ENCODE data around the gene PCDH15.

PCDH15 gene

DNA sequence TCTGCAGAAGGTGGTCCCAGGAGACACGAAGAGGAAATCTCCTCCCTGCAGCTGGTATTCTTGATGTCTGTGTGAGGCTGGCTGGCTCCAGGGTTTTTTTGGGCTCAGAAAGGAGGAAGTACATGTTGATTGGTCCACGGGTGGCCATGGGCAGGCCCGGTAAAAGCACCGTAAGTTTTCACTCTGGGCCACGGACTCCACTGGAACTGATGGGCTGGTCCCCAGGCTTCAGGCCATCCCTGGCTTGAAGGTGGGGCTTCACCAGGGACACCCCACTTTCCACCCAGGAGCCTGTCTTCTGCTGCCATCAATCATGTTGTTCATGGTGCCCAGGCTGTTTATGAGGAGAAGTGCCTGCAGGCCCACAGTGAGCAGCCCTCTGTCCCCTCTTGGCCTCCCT lies 736.8 kb downstream of the PCDH15 start:
- Histone ChIP-seq H3K9ac (ENCODE audit: low read depth, low read length) (no peak overlapping the region), H3K9me3 (ENCODE audit: control insufficient read depth, insufficient read depth, low read length) (no peaks in the 10 kb centered on the region; the same call in 1 of the 2 replicates), H3K36me3 (ENCODE audit: insufficient read depth, low read length) (no peaks in the 10 kb centered on the region), H3K4me1 (ENCODE audit: insufficient read depth, low read length) (no peaks in the 10 kb centered on the region)

DNA sequence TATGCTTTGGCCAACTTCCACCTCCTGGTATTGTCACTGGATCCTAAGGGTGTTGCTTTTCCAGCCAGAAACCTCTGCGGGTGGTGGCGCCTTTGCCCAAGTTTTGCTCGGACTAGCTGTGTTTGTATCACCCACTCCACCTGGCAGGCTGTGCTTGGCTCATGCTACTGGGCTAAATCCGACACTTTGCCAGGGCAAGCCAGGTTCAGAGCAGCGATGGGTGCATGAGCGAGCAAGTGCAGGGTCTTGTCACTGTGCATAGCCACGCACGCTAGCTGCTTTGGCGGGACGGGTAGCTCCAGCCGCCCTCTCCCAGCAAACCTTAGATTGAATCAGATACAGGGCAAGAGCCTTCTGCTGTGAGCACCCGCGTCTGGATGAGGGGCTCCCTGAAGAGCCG lies 737.5 kb downstream of the PCDH15 start:
- Histone ChIP-seq H3K36me3 (ENCODE audit: insufficient read depth, low read length) (no peaks in the 10 kb centered on the region), H3K4me1 (ENCODE audit: insufficient read depth, low read length) (no peaks in the 10 kb centered on the region), H3K9me3 (ENCODE audit: control insufficient read depth, insufficient read depth, low read length) (no peaks in the 10 kb centered on the region; the same call in 1 of the 2 replicates), H3K9ac (ENCODE audit: low read depth, low read length) (no peak overlapping the region)

DNA sequence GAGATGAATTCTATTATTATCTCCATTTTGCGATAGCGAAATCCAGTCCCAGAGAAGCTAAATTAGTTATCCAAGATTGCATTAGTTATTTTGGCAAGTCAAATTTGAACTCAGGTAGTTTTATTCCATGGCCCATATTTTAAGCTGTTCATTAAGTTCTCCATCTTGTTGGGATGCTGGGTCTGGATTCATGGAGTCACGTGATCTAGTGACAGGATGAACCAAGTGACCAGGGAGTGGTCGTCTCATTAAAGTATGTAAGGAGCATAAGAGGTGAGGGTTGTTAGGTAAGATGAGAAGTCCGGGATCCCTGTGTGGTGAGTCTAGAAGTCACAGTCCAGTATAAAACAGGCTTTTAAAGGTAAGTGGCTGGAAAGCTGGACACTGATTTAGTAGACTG lies 740.5 kb downstream of the PCDH15 start:
- Histone ChIP-seq H3K9me3 (ENCODE audit: control insufficient read depth, insufficient read depth, low read length) (peaks cover 8% of the 10 kb centered on the region), H3K36me3 (ENCODE audit: insufficient read depth, low read length) (peaks cover 3% of the 10 kb centered on the region; the same call in 1 of the 2 replicates), H3K4me1 (ENCODE audit: insufficient read depth, low read length) (no peaks in the 10 kb centered on the region), H3K9ac (ENCODE audit: low read depth, low read length) (no peak overlapping the region)

DNA sequence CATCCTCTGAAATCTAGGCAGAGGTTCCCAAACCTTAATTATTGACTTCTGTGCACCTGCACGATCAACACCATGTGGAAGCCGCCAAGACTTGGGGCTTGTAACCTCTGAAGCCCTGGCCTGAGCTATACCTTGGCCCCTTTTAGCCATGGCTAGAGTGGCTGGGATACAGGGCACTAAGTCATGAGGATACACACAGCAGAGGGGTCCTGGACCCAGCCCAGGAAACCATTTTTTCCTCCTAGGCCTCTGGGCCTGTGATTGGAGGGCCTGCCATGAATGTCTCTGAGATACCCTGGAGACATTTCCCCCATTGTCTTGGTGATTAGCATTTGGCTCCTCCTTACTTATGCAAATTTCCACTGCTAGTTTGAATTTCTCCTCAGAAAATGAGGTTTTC lies 743.7 kb downstream of the PCDH15 start:
- Histone ChIP-seq H3K9ac (ENCODE audit: low read depth, low read length) (no peak overlapping the region), H3K36me3 (ENCODE audit: insufficient read depth, low read length) (peaks cover 3% of the 10 kb centered on the region; the same call in 1 of the 2 replicates), H3K4me1 (ENCODE audit: insufficient read depth, low read length) (no peaks in the 10 kb centered on the region), H3K9me3 (ENCODE audit: control insufficient read depth, insufficient read depth, low read length) (peaks cover 11% of the 10 kb centered on the region)

DNA sequence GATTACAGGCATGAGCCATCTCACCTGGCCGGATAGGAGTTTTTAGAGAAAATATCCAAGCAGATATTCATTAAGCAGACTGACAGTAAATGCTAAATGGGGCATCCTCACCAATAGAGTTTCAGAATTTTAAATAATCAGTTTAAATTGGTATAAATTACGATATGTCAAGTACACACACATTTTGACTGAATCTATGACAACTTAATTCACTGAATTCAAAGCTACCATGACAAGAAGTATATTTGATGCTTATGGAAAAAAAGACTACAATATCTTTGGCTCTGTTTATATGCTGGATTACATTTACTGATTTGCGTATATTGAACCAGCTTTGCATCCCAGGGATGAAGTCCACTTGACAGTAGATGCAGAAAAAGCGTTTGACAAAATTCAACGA lies 774.7 kb downstream of the PCDH15 start:
- Histone ChIP-seq H3K36me3 (ENCODE audit: insufficient read depth, low read length) (no peaks in the 10 kb centered on the region), H3K9me3 (ENCODE audit: control insufficient read depth, insufficient read depth, low read length) (no peaks in the 10 kb centered on the region), H3K9ac (ENCODE audit: low read depth, low read length) (no peak overlapping the region), H3K4me1 (ENCODE audit: insufficient read depth, low read length) (no peaks in the 10 kb centered on the region)

DNA sequence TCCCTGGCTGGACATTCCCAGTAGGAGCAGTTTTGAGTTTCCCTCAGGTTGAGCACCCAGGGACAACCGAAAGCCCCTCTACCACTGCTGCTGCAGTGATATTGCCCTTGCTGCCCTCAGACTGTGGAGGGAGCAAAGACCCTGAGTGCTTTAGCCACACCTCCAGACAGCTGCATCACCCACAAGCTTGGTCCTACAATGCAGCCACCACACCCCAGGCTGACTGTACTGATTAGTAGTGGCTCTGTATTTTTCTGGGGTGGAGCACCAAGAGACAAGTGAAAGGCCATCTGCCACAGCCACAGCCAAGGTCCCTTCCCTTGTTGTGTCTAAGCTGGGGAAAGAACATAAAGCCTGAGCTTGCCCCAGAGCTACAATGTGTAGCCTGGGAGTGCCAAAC lies 789.9 kb downstream of the PCDH15 start:
- Histone ChIP-seq H3K9ac (ENCODE audit: low read depth, low read length) (no peak overlapping the region), H3K4me1 (ENCODE audit: insufficient read depth, low read length) (no peaks in the 10 kb centered on the region), H3K9me3 (ENCODE audit: control insufficient read depth, insufficient read depth, low read length) (no peaks in the 10 kb centered on the region; the same call in 1 of the 2 replicates), H3K36me3 (ENCODE audit: insufficient read depth, low read length) (no peaks in the 10 kb centered on the region)

DNA sequence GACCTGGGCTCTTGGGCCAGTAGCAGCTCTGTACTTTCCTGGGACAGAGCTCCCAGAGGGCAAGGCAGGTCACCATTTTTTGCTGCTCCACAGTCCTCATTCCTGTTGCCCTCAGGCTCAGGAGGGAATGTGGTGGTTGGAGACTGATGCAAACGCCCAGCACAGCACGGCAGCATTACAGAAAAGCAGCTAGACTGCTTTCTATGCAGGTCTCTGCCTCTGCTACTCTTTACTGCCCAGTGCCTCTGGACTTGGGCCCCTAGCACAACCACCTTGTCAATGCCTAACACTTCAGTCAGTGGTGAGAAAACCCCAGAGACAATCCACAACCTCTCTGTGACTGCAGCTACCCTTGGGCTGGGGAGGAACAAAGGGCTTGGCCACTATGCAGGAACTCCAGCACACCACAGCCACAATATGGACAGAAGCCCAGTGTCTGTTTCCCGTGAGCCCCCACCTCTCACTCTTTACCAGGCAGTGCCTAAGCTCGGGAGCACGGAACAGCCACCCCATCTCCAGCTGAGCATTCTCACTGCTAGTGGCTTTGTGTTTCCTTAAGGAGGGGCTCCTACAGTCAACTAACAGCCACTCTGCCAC lies 790.6 kb downstream of the PCDH15 start:
- H3K4me1 ChIP-seq (ENCODE audit: insufficient read depth, low read length), result no peaks in the 10 kb centered on the region
- no peaks in the 10 kb centered on the region; the same call in 1 of the 2 replicates for H3K9me3 ChIP-seq (ENCODE audit: control insufficient read depth, insufficient read depth, low read length)
- no peak overlapping the region for H3K9ac ChIP-seq (ENCODE audit: low read depth, low read length)
- H3K36me3 ChIP-seq (ENCODE audit: insufficient read depth, low read length), result no peaks in the 10 kb centered on the region

DNA sequence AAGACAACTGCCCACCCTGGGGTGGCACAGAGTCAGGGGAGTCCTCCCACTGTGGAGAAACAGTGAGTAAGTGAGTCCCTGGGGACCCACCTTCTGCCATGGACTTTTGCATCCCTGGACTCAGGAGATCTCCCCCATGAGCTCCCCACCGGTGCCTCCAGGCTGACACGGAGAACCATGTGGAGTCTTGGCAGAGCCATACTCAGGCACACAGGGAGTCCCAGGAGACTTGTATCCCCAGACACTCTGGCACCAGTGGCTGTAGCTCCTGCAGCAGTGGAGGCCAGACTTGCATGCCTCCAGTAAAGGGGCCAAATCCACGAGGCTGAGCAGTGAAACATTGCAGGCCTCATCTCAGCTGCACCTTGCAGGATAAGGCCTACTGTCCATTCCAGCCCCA lies 791.4 kb downstream of the PCDH15 start:
- Histone ChIP-seq H3K9ac (ENCODE audit: low read depth, low read length) (no peak overlapping the region), H3K9me3 (ENCODE audit: control insufficient read depth, insufficient read depth, low read length) (no peaks in the 10 kb centered on the region; the same call in 1 of the 2 replicates), H3K4me1 (ENCODE audit: insufficient read depth, low read length) (no peaks in the 10 kb centered on the region), H3K36me3 (ENCODE audit: insufficient read depth, low read length) (no peaks in the 10 kb centered on the region)

DNA sequence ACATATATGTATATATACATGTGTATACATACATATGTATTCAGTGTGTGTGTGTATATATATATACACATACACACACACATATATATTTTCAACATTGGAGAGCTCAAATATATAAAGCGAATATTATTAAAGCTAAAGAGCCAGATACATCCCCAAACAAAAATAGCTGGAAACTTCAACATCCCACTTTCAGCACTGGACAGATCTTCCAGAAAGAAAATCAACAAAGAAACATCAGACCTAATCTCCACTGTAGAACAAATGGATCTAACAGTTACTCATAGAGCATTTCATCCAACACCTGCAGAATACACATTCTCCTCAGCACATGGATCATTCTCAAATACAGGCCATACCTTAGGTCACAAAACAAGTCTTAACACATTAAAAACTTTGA lies 799.0 kb downstream of the PCDH15 start:
- Histone ChIP-seq H3K9ac (ENCODE audit: low read depth, low read length) (no peak overlapping the region), H3K9me3 (ENCODE audit: control insufficient read depth, insufficient read depth, low read length) (no peaks in the 10 kb centered on the region)

DNA sequence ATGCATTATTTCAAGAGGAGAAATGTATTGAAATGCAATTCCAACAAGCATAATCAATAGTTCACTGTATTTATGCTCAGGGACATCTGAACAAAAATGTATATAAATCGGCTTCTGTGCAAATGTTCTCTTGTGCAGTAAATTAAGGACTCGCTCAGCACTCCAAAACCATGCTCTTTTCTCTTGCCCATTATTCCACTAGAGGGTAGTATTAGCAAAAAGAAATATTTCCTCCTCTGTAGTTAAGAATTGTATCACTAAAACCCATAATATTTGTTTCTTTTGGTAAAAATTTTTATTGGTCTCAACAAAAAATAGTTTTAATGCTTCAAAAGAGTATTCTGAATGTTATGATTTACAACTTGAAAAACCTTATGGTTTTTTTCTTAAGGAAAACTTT lies 803.1 kb downstream of the PCDH15 start:
- Histone ChIP-seq H3K4me1 (ENCODE audit: insufficient read depth, low read length) (no peaks in the 10 kb centered on the region), H3K9ac (ENCODE audit: low read depth, low read length) (no peak overlapping the region), H3K9me3 (ENCODE audit: control insufficient read depth, insufficient read depth, low read length) (no peaks in the 10 kb centered on the region), H3K36me3 (ENCODE audit: insufficient read depth, low read length) (no peaks in the 10 kb centered on the region)

More for the DNA sequence above, 799.0 kb downstream of the PCDH15 start:
- Histone ChIP-seq H3K36me3 (ENCODE audit: insufficient read depth, low read length) (no peaks in the 10 kb centered on the region), H3K4me1 (ENCODE audit: insufficient read depth, low read length) (no peaks in the 10 kb centered on the region)

DNA sequence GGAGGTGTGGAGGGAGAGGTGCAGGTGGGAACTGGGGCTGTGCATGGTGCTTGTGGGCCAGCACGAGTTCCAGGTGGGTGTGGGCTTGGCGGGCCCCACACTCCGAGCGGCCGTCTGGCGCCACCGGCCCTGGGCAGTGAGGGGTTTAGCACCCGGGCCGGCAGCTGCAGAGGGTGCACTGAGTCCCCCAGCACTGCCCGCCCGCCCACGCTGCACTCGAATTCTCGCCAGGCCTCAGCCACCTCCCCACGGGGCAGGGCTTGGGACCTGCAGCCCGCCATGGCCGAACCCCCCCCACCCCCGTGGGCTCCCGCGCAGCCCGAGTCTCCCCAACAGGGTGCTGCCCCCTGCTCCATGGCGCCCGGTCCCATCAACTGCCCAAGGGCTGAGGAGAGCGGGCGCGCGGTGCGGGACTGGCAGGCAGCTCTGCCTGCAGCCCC lies 810.2 kb downstream of the PCDH15 start:
- H3K36me3 ChIP-seq (ENCODE audit: insufficient read depth, low read length), result no peaks in the 10 kb centered on the region; the same call in 1 of the 2 replicates
- no peak overlapping the region for H3K9ac ChIP-seq (ENCODE audit: low read depth, low read length)
- no peaks in the 10 kb centered on the region for H3K4me1 ChIP-seq (ENCODE audit: insufficient read depth, low read length)
- H3K9me3 ChIP-seq (ENCODE audit: control insufficient read depth, insufficient read depth, low read length), result no peaks in the 10 kb centered on the region

DNA sequence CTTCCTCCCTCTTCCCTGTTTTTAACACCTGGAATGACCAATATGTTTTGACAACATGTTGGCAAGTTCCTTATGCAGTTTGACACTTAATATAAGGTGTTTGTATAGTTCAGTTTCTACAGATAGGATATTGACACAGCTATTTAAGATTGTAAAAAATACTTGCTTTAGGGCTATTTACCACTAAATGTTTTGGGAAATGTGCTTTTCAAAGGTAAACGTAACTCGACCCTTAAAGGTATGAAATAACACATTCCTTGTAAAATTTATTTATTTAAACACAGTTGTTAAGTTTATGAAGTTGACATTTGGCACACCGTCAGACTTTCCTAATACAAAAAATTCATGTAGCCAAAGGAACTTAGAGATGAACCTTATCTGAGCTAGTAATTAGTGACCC lies 817.6 kb downstream of the PCDH15 start:
- H3K36me3 ChIP-seq (ENCODE audit: insufficient read depth, low read length), result no peaks in the 10 kb centered on the region; the same call in 1 of the 2 replicates
- peaks cover 5% of the 10 kb centered on the region; the same call in 1 of the 2 replicates for H3K4me1 ChIP-seq (ENCODE audit: insufficient read depth, low read length)
- peaks cover 2% of the 10 kb centered on the region; the same call in 1 of the 2 replicates for H3K9me3 ChIP-seq (ENCODE audit: control insufficient read depth, insufficient read depth, low read length)
- H3K9ac ChIP-seq (ENCODE audit: low read depth, low read length), result no peak overlapping the region

DNA sequence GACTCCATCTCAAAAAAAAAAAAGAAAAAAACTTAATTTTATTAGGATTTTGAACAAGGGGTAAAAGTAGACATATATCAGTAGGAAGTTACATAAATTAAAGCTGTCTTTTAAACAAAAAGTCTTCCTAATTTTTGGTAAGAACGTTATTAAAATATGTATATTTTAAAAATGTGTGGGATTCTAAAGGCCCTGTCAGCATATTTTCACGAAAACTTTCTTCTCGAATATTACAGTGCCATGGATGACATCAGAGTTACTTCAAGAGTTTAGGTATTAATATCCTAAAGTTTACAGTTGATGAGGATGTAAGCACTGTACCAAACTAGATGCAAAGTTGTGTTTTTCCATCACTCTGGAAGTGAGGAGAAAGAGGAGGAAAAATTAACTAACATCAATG lies 820.8 kb downstream of the PCDH15 start:
- Histone ChIP-seq H3K36me3 (ENCODE audit: insufficient read depth, low read length) (no peaks in the 10 kb centered on the region), H3K4me1 (ENCODE audit: insufficient read depth, low read length) (peaks cover 5% of the 10 kb centered on the region; the same call in 1 of the 2 replicates), H3K9ac (ENCODE audit: low read depth, low read length) (no peak overlapping the region), H3K9me3 (ENCODE audit: control insufficient read depth, insufficient read depth, low read length) (peaks cover 2% of the 10 kb centered on the region; the same call in 1 of the 2 replicates)

DNA sequence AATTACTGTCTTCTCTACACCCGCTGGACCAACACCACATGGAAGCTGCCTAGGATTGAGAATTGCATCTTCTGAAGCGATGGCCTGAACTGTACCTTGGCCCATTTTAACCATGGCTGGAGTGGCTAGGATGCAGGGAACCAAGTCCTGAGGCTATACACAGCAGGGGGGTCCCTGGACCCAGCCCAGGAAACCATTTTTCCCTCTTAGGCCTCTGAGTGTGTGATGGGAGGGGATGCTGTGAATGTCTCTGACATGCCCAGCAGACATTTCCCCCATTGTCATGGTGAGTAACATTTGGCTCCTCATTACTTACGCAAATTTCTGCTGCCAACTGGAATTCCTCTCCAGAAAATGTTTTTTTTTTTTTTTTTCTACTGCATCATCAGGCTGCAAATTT lies 822.7 kb downstream of the PCDH15 start:
- peaks cover 2% of the 10 kb centered on the region; the same call in 1 of the 2 replicates for H3K9me3 ChIP-seq (ENCODE audit: control insufficient read depth, insufficient read depth, low read length)
- H3K36me3 ChIP-seq (ENCODE audit: insufficient read depth, low read length), result no peaks in the 10 kb centered on the region
- H3K9ac ChIP-seq (ENCODE audit: low read depth, low read length), result no peak overlapping the region
- peaks cover 5% of the 10 kb centered on the region; the same call in 1 of the 2 replicates for H3K4me1 ChIP-seq (ENCODE audit: insufficient read depth, low read length)

DNA sequence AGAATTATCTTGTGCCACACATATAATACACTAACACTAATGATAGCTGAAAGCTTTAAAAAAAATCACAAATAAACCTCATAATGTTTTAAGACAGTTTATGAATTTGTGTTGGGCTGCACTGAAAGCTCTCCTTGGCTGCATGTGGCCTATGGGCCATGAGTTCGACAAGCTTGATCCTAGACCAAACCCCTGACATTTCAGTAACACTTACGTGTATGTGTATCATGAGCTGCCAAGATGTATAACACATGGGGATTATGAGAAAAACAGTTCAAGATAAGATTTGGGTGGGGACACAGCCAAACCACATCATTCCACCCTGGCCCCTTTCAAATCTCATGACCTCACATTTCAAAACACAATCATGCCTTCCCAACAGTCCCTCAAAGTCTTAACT lies 823.8 kb downstream of the PCDH15 start:
- Histone ChIP-seq H3K36me3 (ENCODE audit: insufficient read depth, low read length) (no peaks in the 10 kb centered on the region), H3K9me3 (ENCODE audit: control insufficient read depth, insufficient read depth, low read length) (peaks cover 2% of the 10 kb centered on the region; the same call in 1 of the 2 replicates), H3K4me1 (ENCODE audit: insufficient read depth, low read length) (peaks cover 5% of the 10 kb centered on the region; the same call in 1 of the 2 replicates), H3K9ac (ENCODE audit: low read depth, low read length) (no peak overlapping the region)

Data from ES-I3 (cell line).